GM21447 (cell line): ENCODE measurements around the gene SPG7.
"Not testable (repeated sequence)": the region's sequence is repeated elsewhere in the genome, so short reads cannot be mapped to it uniquely, and the experiment has no call there.

Experiments used
- ATAC-seq: cut with Tn5 transposase; IDR thresholded peaks from one replicate; pipeline ENCODE4 v1.9.1; 2021; ENCODE audit not compliant: unreplicated experiment

SPG7 gene

GRCh38 chr16:89562939-89563338 is 54.7 kb downstream of the SPG7 start:
- no peak for ATAC-seq

- ATAC-seq, result no peak
These were observed 55.6 kb downstream of the SPG7 start for GRCh38 chr16:89563639-89564392.

- ATAC-seq, result no peak
These were observed 56.5 kb downstream of the SPG7 start for GRCh38 chr16:89564476-89565255.

GRCh38 chr16:89565256-89565505 is 57.0 kb downstream of the SPG7 start:
- no peak for ATAC-seq

- ATAC-seq, result no peak
These were observed 57.5 kb downstream of the SPG7 start for GRCh38 chr16:89565506-89566372.

- no peak for ATAC-seq
These were observed 59.7 kb downstream of the SPG7 start for GRCh38 chr16:89567656-89568594.

- no peak for ATAC-seq
These were observed 61.5 kb downstream of the SPG7 start for GRCh38 chr16:89569506-89570341.

GRCh38 chr16:89570342-89570923 is 62.2 kb downstream of the SPG7 start:
- ATAC-seq, result no peak

- not testable (repeated sequence) for ATAC-seq
These were observed 62.9 kb downstream of the SPG7 start for GRCh38 chr16:89570983-89571598.

- no peak for ATAC-seq
These were observed 63.4 kb downstream of the SPG7 start for GRCh38 chr16:89571636-89572035.

GRCh38 chr16:89572073-89572484 is 63.9 kb downstream of the SPG7 start:
- ATAC-seq, result no peak

GRCh38 chr16:89572485-89573205 is 64.4 kb downstream of the SPG7 start:
- no peak for ATAC-seq

- no peak for ATAC-seq
These were observed 65.8 kb downstream of the SPG7 start for GRCh38 chr16:89573826-89574680.

- no peak for ATAC-seq
These were observed 66.6 kb downstream of the SPG7 start for GRCh38 chr16:89574681-89575246.

GRCh38 chr16:89575247-89576152 is 67.3 kb downstream of the SPG7 start, which contains the start of gene CPNE7:
TSS of gene CPNE7 (plus strand) at chr16:89575758. CDS start at chr16:89575898, 140 bp downstream.
- no peak for ATAC-seq
